M059J (cell line): Measurements from ENCODE around the gene HBS1L. TPM values are rescaled to one million over a fixed set of nuclear protein-coding genes. Genes with fewer than 3 reads are reported as not detected.

ENCODE experiments used
- DNase-seq: peaks from one replicate; pipeline ENCODE4 v3.0.0-alpha.2; 2012; ENCODE audit warnings: low read depth
- total RNA-seq: library from RNA; depleted of rRNA; stranded (reverse); fragments of >200 nt; shearing (Covaris generic); gene quantifications from 2 replicates; pipeline ENCODE4 v1.2.3, GENCODE V29; 2014; rRNA removed

HBS1L gene
- 98.1 and 137 TPM in 2 replicates for total RNA-seq

GRCh38 chr6:135054569-135055498 lies at the start of gene HBS1L:
TSS of gene HBS1L (minus strand) at chr6:135054822. CDS start at chr6:135054691, 131 bp downstream.
- DNase-seq = peak; percentile 98

- DNase-seq = no peak
These were observed 49.6 kb upstream of the HBS1L start for GRCh38 chr6:135104199-135104598.

- DNase-seq = no peak
These were observed 47.6 kb upstream of the HBS1L start for GRCh38 chr6:135102191-135102590.

GRCh38 chr6:135097172-135097571 lies 42.5 kb upstream of the HBS1L start:
- DNase-seq = no peak

GRCh38 chr6:135096403-135097130 lies 41.9 kb upstream of the HBS1L start:
- no peak for DNase-seq

GRCh38 chr6:135095716-135096115 lies 41.1 kb upstream of the HBS1L start:
- DNase-seq = no peak

GRCh38 chr6:135094403-135094821 lies 39.8 kb upstream of the HBS1L start:
- peak; percentile 85 for DNase-seq

GRCh38 chr6:135093578-135093977 lies 39.0 kb upstream of the HBS1L start:
- DNase-seq = peak; percentile 60

GRCh38 chr6:135092724-135093123 lies 38.1 kb upstream of the HBS1L start:
- DNase-seq = no peak

GRCh38 chr6:135090819-135091218 lies 36.2 kb upstream of the HBS1L start:
- DNase-seq = no peak

- DNase-seq = no peak
These were observed 35.3 kb upstream of the HBS1L start for GRCh38 chr6:135089901-135090300.

- peak; percentile 86 for DNase-seq
These were observed 34.5 kb upstream of the HBS1L start for GRCh38 chr6:135088818-135089809.

GRCh38 chr6:135088281-135088680 lies 33.7 kb upstream of the HBS1L start:
- no peak for DNase-seq

GRCh38 chr6:135087803-135088202 lies 33.2 kb upstream of the HBS1L start:
- peak; percentile 61 for DNase-seq

- no peak for DNase-seq
These were observed 32.8 kb upstream of the HBS1L start for GRCh38 chr6:135087403-135087802.

- no peak for DNase-seq
These were observed 31.8 kb upstream of the HBS1L start for GRCh38 chr6:135086414-135086764.

- DNase-seq = no peak
These were observed 31.2 kb upstream of the HBS1L start for GRCh38 chr6:135085700-135086413.

- no peak for DNase-seq
These were observed 30.3 kb upstream of the HBS1L start for GRCh38 chr6:135084916-135085269.

- DNase-seq = no peak
These were observed 29.6 kb upstream of the HBS1L start for GRCh38 chr6:135084001-135084915.

- no peak for DNase-seq
These were observed 27.3 kb upstream of the HBS1L start for GRCh38 chr6:135081966-135082365.
